GM18951 (cell line): Measurements from ENCODE around the gene CD34.
"Not testable (repeated sequence)": the region's sequence is repeated elsewhere in the genome, so short reads cannot be mapped to it uniquely, and the experiment has no call there.

ENCODE experiments used
- POLR2A ChIP-seq: IDR thresholded peaks from 4 replicates; pipeline ENCODE4 v1.6.1; 2011; ENCODE audit warnings: mild to moderate bottlenecking; ENCODE audit not compliant: insufficient read length, insufficient read depth; ENCODE audit errors: extremely low read depth
- in situ Hi-C: fragments of 300-500 bp; cut with MboI; formaldehyde crosslinking; loops from one replicate; pipeline ENCODE4 v1.12.0; 2022; ENCODE audit warnings: low sequenced_read_pairs, mixed read lengths, inconsistent platforms; ENCODE audit not compliant: unreplicated experiment

Gene CD34

GRCh38 chr1:207946756-207947155 is 35.8 kb upstream of the CD34 start:
- TF ChIP-seq POLR2A: no peak
- in situ Hi-C loops: no loop called here

GRCh38 chr1:207944571-207944970 is 33.6 kb upstream of the CD34 start:
- in situ Hi-C loops: no loop called here
- no peak for TF ChIP-seq POLR2A

GRCh38 chr1:207942337-207942741 is 31.4 kb upstream of the CD34 start:
- in situ Hi-C loops: not testable (repeated sequence)

- TF ChIP-seq POLR2A: no peak
- in situ Hi-C loops: no loop called here
These were observed 30.7 kb upstream of the CD34 start for GRCh38 chr1:207941665-207942064.

GRCh38 chr1:207938016-207938415 is 27.1 kb upstream of the CD34 start:
- no peak for TF ChIP-seq POLR2A
- in situ Hi-C loops: no loop called here

GRCh38 chr1:207937204-207937603 is 26.3 kb upstream of the CD34 start:
- no peak for TF ChIP-seq POLR2A
- in situ Hi-C loops: no loop called here

GRCh38 chr1:207935166-207935583 is 24.2 kb upstream of the CD34 start:
- TF ChIP-seq POLR2A: no peak
- in situ Hi-C loops: no loop called here

GRCh38 chr1:207933205-207933800 is 22.4 kb upstream of the CD34 start:
- in situ Hi-C loops: no loop called here
- TF ChIP-seq POLR2A: no peak

- no peak for TF ChIP-seq POLR2A
- in situ Hi-C loops: no loop called here
These were observed 16.1 kb upstream of the CD34 start for GRCh38 chr1:207926984-207927383.

GRCh38 chr1:207925969-207926368 is 15.0 kb upstream of the CD34 start:
- in situ Hi-C loops: not testable (repeated sequence)

GRCh38 chr1:207925210-207925609 is 14.3 kb upstream of the CD34 start:
- in situ Hi-C loops: no loop called here
- no peak for TF ChIP-seq POLR2A

GRCh38 chr1:207923561-207923960 is 12.6 kb upstream of the CD34 start:
- TF ChIP-seq POLR2A: no peak
- in situ Hi-C loops: no loop called here

GRCh38 chr1:207923121-207923520 is 12.2 kb upstream of the CD34 start:
- no peak for TF ChIP-seq POLR2A

GRCh38 chr1:207922554-207922953 is 11.6 kb upstream of the CD34 start:
- no peak for TF ChIP-seq POLR2A
- in situ Hi-C loops: no loop called here

More at GRCh38 chr1:207923121-207923520, 12.2 kb upstream of the CD34 start:
- in situ Hi-C loops: no loop called here

- TF ChIP-seq POLR2A: no peak
- in situ Hi-C loops: no loop called here
These were observed 10.4 kb upstream of the CD34 start for GRCh38 chr1:207921321-207921720.
